ENCODE measurements around the gene ELL2.
"Not testable (repeated sequence)": the region's sequence is repeated elsewhere in the genome, so short reads cannot be mapped to it uniquely, and the experiment has no call there.

The ELL2 gene

GRCh38 chr5:95909738-95910137 lies 51.9 kb downstream of the ELL2 start:
- no peak for DNase-seq (ENCODE audit: low read depth in 2 of 3, low spot score in 1 of 3)

GRCh38 chr5:95908799-95909198 lies 52.9 kb downstream of the ELL2 start:
- no peak for DNase-seq (ENCODE audit: low read depth in 2 of 3, low spot score in 1 of 3)

- DNase-seq (ENCODE audit: low read depth in 2 of 3, low spot score in 1 of 3): no peak
These were observed 53.6 kb downstream of the ELL2 start for GRCh38 chr5:95907740-95908706.

GRCh38 chr5:95907067-95907705 lies 54.5 kb downstream of the ELL2 start:
- DNase-seq (ENCODE audit: low read depth in 2 of 3, low spot score in 1 of 3): no peak

- DNase-seq (ENCODE audit: low read depth in 2 of 3, low spot score in 1 of 3): not testable (repeated sequence)
These were observed 55.3 kb downstream of the ELL2 start for GRCh38 chr5:95906398-95906797.

- no peak for DNase-seq (ENCODE audit: low read depth in 2 of 3, low spot score in 1 of 3)
These were observed 56.8 kb downstream of the ELL2 start for GRCh38 chr5:95904827-95905226.

- DNase-seq (ENCODE audit: low read depth in 2 of 3, low spot score in 1 of 3): no peak
These were observed 57.8 kb downstream of the ELL2 start for GRCh38 chr5:95903838-95904237.

GRCh38 chr5:95901676-95902627 lies 59.7 kb downstream of the ELL2 start:
- DNase-seq (ENCODE audit: low read depth in 2 of 3, low spot score in 1 of 3): no peak

GRCh38 chr5:95900383-95900958 lies 61.2 kb downstream of the ELL2 start:
- no peak for DNase-seq (ENCODE audit: low read depth in 2 of 3, low spot score in 1 of 3)

GRCh38 chr5:95899829-95900228 lies 61.8 kb downstream of the ELL2 start:
- DNase-seq (ENCODE audit: low read depth in 2 of 3, low spot score in 1 of 3): no peak

GRCh38 chr5:95899006-95899405 lies 62.6 kb downstream of the ELL2 start:
- no peak for DNase-seq (ENCODE audit: low read depth in 2 of 3, low spot score in 1 of 3)

GRCh38 chr5:95895771-95896170 lies 65.9 kb downstream of the ELL2 start:
- DNase-seq (ENCODE audit: low read depth in 2 of 3, low spot score in 1 of 3): no peak

GRCh38 chr5:95895251-95895650 lies 66.4 kb downstream of the ELL2 start:
- no peak for DNase-seq (ENCODE audit: low read depth in 2 of 3, low spot score in 1 of 3)

GRCh38 chr5:95892784-95893354 lies 68.8 kb downstream of the ELL2 start:
- DNase-seq (ENCODE audit: low read depth in 2 of 3, low spot score in 1 of 3): no peak

- no peak for DNase-seq (ENCODE audit: low read depth in 2 of 3, low spot score in 1 of 3)
These were observed 70.2 kb downstream of the ELL2 start for GRCh38 chr5:95891499-95891898.

GRCh38 chr5:95889076-95889475 lies 72.6 kb downstream of the ELL2 start:
- DNase-seq (ENCODE audit: low read depth in 2 of 3, low spot score in 1 of 3): no peak

GRCh38 chr5:95887977-95888376 lies 73.7 kb downstream of the ELL2 start:
- DNase-seq (ENCODE audit: low read depth in 2 of 3, low spot score in 1 of 3): no peak

GRCh38 chr5:95886340-95887044 lies 75.2 kb downstream of the ELL2 start:
- DNase-seq (ENCODE audit: low read depth in 2 of 3, low spot score in 1 of 3): no peak

GRCh38 chr5:95884511-95884910 lies 77.1 kb downstream of the ELL2 start:
- no peak for DNase-seq (ENCODE audit: low read depth in 2 of 3, low spot score in 1 of 3)

- no peak for DNase-seq (ENCODE audit: low read depth in 2 of 3, low spot score in 1 of 3)
These were observed 77.7 kb downstream of the ELL2 start for GRCh38 chr5:95884017-95884325.

Measured in stimulated activated CD4-positive, alpha-beta T cell treated with anti-CD3 and anti-CD28 coated beads, Interleukin-12 subunit alpha, Interleukin-12 subunit beta, amount 100 ng/mL, for 48 hours (primary cell).